Nephron (organoid): ENCODE measurements around the gene ENO3.

Experiments used
- H3K27ac Mint-ChIP-seq, 3 experiments: 2 replicates each; pipeline ENCODE4 v1.8.0; 2020; ENCODE audit warnings: mixed read lengths in 3 of 3, mild to moderate bottlenecking in 2 of 3, moderate library complexity in 1 of 3
- H3K27me3 Mint-ChIP-seq: 2 replicates; pipeline ENCODE4 v1.8.0; 2021; ENCODE audit warnings: low read depth, mild to moderate bottlenecking, moderate library complexity, mixed read lengths
- H3K36me3 Mint-ChIP-seq: 2 replicates; pipeline ENCODE4 v1.8.0; 2020; ENCODE audit warnings: low read depth, mixed read lengths
- H3K4me1 Mint-ChIP-seq: 2 replicates; pipeline ENCODE4 v1.8.0; 2020; ENCODE audit warnings: mixed read lengths
- H3K4me3 Mint-ChIP-seq, 3 experiments: 2 replicates each; pipeline ENCODE4 v1.8.0; 2020; ENCODE audit warnings: mild to moderate bottlenecking in 3 of 3, mixed read lengths in 3 of 3, moderate library complexity in 2 of 3
- H3K9me3 Mint-ChIP-seq: 2 replicates; pipeline ENCODE4 v1.8.0; 2020; ENCODE audit warnings: mixed read lengths
- TF ChIP-seq, protein P1 (sequence below), 3 experiments: fragments of 200-600 bp; sonication (generic); IDR thresholded peaks; one replicate each; pipeline ENCODE4 v1.5.0; 2021; ENCODE audit warnings: antibody characterized with exemption in 3 of 3; ENCODE audit not compliant: unreplicated experiment in 3 of 3

Gene ENO3

DNA sequence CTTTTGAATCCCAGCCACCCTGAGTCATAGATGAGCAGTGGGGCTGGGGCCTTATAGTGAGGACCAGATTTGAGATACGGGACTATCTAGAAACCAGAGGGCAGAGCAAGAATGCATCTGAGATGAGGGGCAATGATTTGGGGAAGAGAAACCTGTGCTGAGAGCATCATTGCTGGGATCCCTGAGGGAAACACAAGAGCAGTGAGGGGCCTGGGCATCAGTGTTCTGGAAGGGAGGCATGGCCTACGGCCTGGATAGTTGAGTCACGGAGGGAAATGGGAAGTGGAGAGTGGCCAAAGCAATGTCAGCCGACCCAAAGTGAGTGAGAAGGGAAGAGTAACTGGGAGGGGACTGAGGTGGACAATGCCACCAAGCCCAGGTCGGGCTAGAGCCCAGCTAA, 31.4 kb downstream of the ENO3 start:
- H3K27ac Mint-ChIP-seq: peak overlapping the region in 1 of 3 experiments; percentile 16
- TF ChIP-seq, protein P1, sequence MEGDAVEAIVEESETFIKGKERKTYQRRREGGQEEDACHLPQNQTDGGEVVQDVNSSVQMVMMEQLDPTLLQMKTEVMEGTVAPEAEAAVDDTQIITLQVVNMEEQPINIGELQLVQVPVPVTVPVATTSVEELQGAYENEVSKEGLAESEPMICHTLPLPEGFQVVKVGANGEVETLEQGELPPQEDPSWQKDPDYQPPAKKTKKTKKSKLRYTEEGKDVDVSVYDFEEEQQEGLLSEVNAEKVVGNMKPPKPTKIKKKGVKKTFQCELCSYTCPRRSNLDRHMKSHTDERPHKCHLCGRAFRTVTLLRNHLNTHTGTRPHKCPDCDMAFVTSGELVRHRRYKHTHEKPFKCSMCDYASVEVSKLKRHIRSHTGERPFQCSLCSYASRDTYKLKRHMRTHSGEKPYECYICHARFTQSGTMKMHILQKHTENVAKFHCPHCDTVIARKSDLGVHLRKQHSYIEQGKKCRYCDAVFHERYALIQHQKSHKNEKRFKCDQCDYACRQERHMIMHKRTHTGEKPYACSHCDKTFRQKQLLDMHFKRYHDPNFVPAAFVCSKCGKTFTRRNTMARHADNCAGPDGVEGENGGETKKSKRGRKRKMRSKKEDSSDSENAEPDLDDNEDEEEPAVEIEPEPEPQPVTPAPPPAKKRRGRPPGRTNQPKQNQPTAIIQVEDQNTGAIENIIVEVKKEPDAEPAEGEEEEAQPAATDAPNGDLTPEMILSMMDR (IDR thresholded peaks at IDR 0.05; ENCODE audit: unreplicated experiment in 3 of 3): no peak
- H3K27me3 Mint-ChIP-seq: no peaks in the 10 kb centered on the region
- peak overlapping the region in 2 of 3 experiments; percentile 41 for H3K4me3 Mint-ChIP-seq
- no peaks in the 10 kb centered on the region for H3K9me3 Mint-ChIP-seq
- H3K36me3 Mint-ChIP-seq: peaks cover 21% of the 10 kb centered on the region
- H3K4me1 Mint-ChIP-seq: peaks cover 21% of the 10 kb centered on the region

DNA sequence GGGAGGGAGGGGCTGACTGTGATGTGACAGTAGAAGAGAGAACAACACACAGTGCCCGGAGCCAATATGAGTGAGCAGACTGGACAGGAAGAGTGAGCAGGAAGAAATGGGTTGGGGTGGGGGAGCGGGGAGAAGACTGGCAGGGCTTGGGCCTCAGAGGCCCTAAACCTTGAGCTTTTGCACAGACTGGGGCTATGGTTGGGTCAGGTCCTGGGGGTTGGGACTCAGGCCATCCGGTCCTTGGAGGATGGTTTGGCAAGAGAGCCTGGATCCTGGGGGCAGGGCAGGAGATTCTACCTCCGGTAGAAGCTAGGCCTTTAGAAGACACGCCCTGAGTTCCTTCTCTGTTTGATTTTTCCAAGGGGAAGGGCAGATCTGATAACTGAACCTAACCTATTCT, 35.5 kb downstream of the ENO3 start:
- Mint-ChIP-seq H3K9me3 (no peaks in the 10 kb centered on the region), H3K27ac (peak overlapping the region; percentile 4 to 75 (median 65)), H3K4me3 (peak overlapping the region; percentile 83 to 92 (median 88)), H3K27me3 (no peaks in the 10 kb centered on the region), H3K4me1 (peaks cover 34% of the 10 kb centered on the region), H3K36me3 (peaks cover 9% of the 10 kb centered on the region)
- TF ChIP-seq, protein P1 (IDR thresholded peaks at IDR 0.05; ENCODE audit: unreplicated experiment in 3 of 3): no peak

DNA sequence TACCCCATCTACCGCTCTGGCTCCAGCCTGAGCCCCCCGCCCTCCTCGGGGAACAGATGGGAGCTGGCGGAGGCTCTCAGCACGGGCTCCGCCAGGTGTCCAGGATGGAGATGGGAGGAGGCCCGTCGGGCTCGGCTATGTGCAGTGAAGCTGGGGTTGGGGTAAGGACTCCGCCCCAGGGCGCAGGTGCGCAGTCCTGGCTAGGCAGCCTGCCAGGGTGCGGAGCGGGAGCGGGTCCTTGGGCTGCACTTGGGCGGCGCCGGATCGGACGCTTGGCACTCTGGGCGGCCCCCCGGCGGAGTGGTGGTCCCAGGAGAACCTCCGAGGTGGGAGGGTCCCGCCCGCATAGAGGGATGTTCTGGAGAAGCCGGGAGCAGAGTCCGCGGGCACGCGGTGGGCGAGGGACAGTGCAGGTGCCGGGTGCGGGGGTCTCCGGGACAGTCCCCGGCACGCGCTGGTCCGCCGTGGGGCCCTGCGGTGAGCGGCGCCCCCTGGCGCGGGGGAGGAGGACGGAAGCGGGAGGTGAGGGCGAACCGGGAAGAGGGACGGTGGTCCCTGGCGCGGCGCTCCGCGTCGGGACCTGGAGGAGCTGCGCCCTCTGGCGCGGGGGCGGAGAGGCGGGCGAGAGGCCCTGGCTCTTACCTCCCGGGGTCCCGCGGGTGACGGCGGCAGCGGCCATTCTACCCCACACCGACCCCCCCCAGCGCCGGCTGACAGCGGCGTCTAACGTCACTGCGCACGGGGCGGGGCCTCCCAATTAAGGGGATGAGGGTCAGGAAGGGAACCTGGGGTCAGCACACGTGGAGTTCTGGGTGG, 36.2 kb downstream of the ENO3 start, which contains the start of gene CAMTA2:
Gene CAMTA2 (minus strand): TSS at position 725 of the 816 bp plus-strand sequence. CDS start 1,453 bp downstream, outside the sequence.
- H3K4me1 Mint-ChIP-seq: peaks cover 34% of the 10 kb centered on the region
- TF ChIP-seq, protein P1 (IDR thresholded peaks at IDR 0.05; ENCODE audit: unreplicated experiment in 3 of 3): peak; percentile 58 to 78 (median 66)
- H3K9me3 Mint-ChIP-seq: no peaks in the 10 kb centered on the region
- H3K36me3 Mint-ChIP-seq: peaks cover 8% of the 10 kb centered on the region
- H3K4me3 Mint-ChIP-seq: peak within 1 kb of the TSS; percentile 83 to 92 (median 88)
- no peaks in the 10 kb centered on the region for H3K27me3 Mint-ChIP-seq
- peak within 1 kb of the TSS; percentile 75 to 90 (median 83) for H3K27ac Mint-ChIP-seq

DNA sequence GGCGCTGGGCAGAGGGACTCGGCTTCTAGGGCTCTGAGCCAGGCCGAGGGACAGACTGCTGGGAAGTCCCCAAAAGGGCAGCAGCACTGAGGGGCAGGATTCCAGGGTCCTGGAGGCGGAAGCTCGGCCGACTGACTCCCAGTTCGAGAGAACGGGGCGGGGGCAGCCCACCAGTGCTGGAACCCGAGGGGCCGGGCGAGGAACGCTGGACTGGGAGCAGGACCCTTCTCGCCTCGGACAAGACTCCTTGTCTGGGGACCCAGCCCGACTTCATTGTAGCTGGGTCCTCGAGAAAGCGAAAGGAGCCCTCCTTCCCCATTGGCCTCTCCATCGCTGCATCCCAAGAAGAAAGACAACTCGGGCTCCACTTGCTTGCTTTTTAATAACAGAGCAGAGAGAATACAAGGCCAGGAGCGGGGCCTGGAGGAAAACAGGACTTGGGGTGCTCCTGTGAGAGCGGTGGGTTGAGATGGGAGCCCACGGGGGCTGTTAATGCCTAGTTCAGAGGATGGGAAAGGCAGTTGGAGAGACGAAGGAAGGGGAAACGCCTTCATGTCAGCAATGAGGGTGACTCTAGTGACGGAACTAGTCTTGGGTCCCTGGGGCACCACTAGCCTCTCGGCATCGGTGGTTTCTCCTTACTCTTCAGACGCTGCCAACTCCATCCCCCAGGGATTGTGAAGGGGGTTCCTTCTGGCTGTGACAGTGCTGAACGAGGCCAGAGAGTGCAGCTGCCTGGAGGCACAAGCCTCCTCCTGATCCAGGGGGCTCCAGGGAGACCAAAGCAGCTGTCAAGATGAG, 37.0 kb downstream of the ENO3 start:
- Mint-ChIP-seq H3K4me1 (peaks cover 34% of the 10 kb centered on the region), H3K27ac (peak overlapping the region; percentile 67 to 90 (median 83)), H3K27me3 (no peaks in the 10 kb centered on the region), H3K36me3 (peaks cover 4% of the 10 kb centered on the region), H3K9me3 (no peaks in the 10 kb centered on the region), H3K4me3 (peak overlapping the region; percentile 83 to 92 (median 88))
- TF ChIP-seq, protein P1 (IDR thresholded peaks at IDR 0.05; ENCODE audit: unreplicated experiment in 3 of 3): no peak

DNA sequence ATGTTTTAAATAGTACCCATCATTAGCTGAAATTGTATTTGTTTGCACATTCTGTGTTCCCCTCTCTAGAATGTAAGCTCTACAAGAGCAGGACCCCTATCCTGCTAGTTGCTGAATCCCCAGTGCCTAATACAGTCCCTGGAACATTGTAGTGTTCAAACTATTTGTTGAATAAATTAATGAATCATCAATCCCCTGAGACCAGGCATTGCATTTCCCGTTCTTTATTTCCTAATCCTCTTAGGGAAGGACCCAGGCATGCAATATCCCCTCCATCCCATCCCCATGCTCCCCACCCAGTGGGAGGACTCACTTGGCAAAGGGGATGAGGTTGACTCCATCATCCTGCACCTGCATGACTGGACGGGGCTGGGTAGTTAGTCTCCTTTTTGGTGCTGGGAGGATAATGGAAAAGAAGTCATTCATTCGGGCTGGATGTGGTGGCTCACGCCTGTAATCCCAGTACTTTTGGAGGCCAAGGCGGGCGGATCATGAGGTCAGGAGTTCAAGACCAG, 43.2 kb downstream of the ENO3 start:
- H3K4me3 Mint-ChIP-seq: peak overlapping the region in 1 of 3 experiments; percentile 19
- peaks cover 15% of the 10 kb centered on the region for H3K4me1 Mint-ChIP-seq
- H3K36me3 Mint-ChIP-seq: no peaks in the 10 kb centered on the region
- no peak overlapping the region for H3K27ac Mint-ChIP-seq
- H3K9me3 Mint-ChIP-seq: no peaks in the 10 kb centered on the region
- TF ChIP-seq, protein P1 (IDR thresholded peaks at IDR 0.05; ENCODE audit: unreplicated experiment in 3 of 3): no peak
- no peaks in the 10 kb centered on the region for H3K27me3 Mint-ChIP-seq
